ENCODE data around the gene HDAC1.
A peak's percentile ranks its signal among the peaks of the same experiment; 100 is the strongest.
"Not testable (repeated sequence)": the region's sequence is repeated elsewhere in the genome, so short reads cannot be mapped to it uniquely, and the experiment has no call there.

Gene HDAC1

GRCh38 chr1:32291145-32291707 lies 657 bp upstream of the HDAC1 start:
- TF ChIP-seq CTCF (conservative IDR thresholded peaks at IDR 0.05; ENCODE audit: low read depth) = no peak

GRCh38 chr1:32298211-32298610 lies 6.3 kb downstream of the HDAC1 start:
- peak overlapping the region; percentile 59 for H3K27ac ChIP-seq
- DNase-seq (ENCODE audit: low spot score); POLR2A ChIA-PET (ENCODE audit: low non-redundant PET): not testable (repeated sequence)
- CTCF ChIA-PET = interaction anchor here (0.6 kb wide), 1 partner anchor 395 kb away, joined by 3 read pairs; no protein-coding TSS in a partner anchor

More at GRCh38 chr1:32291145-32291707, 657 bp upstream of the HDAC1 start:
- ChIA-PET CTCF (interaction anchor here (0.7 to 1.5 kb wide), 3 partner anchors 50 to 1380 kb away, joined by 3 to 5 read pairs (median 3); no protein-coding TSS in a partner anchor), POLR2A (ENCODE audit: low non-redundant PET) (interaction anchor here (0.6 kb wide), 2 partner anchors 67 to 1562 kb away, joined by 4 to 7 read pairs; no protein-coding TSS in a partner anchor)
- DNase-seq (ENCODE audit: low spot score) = peak; percentile 82
- H3K27ac ChIP-seq = peak overlapping the region; percentile 82

DNA sequence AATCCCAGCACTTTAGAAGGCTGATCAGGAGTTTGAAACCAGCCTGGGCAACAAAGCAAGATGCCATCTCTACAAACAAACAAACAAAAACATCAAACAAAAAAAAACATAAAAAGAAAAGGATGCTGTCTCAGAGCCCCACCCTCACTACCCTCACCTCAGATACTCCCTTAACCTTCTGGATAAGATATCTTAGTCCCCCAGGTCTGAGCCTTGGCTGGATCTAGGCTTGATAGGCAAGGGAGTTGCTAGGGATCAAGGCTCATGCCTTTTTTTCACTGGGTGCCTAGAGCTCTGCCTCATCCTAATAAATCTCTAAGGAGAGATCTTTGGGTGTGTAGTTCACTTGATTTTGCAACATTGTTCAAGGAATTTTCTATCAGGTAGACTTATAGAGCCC lies 7.4 kb downstream of the HDAC1 start:
- ChIA-PET CTCF (no interaction called here), POLR2A (ENCODE audit: low non-redundant PET) (no interaction called here)
- no peak overlapping the region for H3K27ac ChIP-seq
- no peak for DNase-seq (ENCODE audit: low spot score)
- no peak for TF ChIP-seq CTCF (conservative IDR thresholded peaks at IDR 0.05; ENCODE audit: low read depth)

- DNase-seq (ENCODE audit: low spot score) = no peak
- POLR2A ChIA-PET (ENCODE audit: low non-redundant PET) = no interaction called here
- CTCF ChIA-PET = interaction anchor here (0.8 kb wide), 1 partner anchor 21 kb away, joined by 4 read pairs; no protein-coding TSS in a partner anchor
- no peak for TF ChIP-seq CTCF (conservative IDR thresholded peaks at IDR 0.05; ENCODE audit: low read depth)
- H3K27ac ChIP-seq = no peak overlapping the region
Measured at GRCh38 chr1:32303358-32303757, 11.5 kb downstream of the HDAC1 start.

- no peak for DNase-seq (ENCODE audit: low spot score)
- TF ChIP-seq CTCF (conservative IDR thresholded peaks at IDR 0.05; ENCODE audit: low read depth) = no peak
- CTCF ChIA-PET = interaction anchor here (0.6 to 0.8 kb wide), 3 partner anchors 22 to 150 kb away, joined by 3 to 4 read pairs (median 3); no protein-coding TSS in a partner anchor
- H3K27ac ChIP-seq = no peak overlapping the region
- POLR2A ChIA-PET (ENCODE audit: low non-redundant PET) = no interaction called here
Measured at GRCh38 chr1:32303997-32304622, 12.2 kb downstream of the HDAC1 start.

GRCh38 chr1:32305310-32305709 lies 13.4 kb downstream of the HDAC1 start:
- POLR2A ChIA-PET (ENCODE audit: low non-redundant PET) = no interaction called here
- TF ChIP-seq CTCF (conservative IDR thresholded peaks at IDR 0.05; ENCODE audit: low read depth) = no peak
- no peak for DNase-seq (ENCODE audit: low spot score)
- H3K27ac ChIP-seq = no peak overlapping the region
- CTCF ChIA-PET = interaction anchor here (0.7 kb wide), 1 partner anchor 144 kb away, joined by 3 read pairs; no protein-coding TSS in a partner anchor

DNA sequence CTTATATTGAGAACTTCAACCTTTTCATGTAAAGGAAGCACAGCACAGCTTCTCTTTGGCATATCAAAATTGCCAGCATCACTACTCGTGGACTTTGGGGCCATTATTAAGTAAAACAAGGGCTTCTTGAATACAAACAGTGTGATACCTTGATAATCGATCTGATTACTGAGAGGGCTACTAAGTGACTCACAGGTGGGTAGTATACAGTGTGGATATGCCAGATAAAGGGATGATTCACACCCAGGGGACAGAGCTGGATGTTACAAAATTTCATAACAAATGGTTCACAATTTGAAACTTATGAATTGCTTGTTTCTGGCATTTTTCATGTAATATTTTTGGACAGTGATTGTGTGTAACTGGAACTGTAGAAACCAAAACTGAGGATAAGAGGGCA lies 15.4 kb downstream of the HDAC1 start:
- CTCF ChIA-PET = interaction anchor here (1.1 kb wide), 1 partner anchor 9 kb away, joined by 3 read pairs; no protein-coding TSS in a partner anchor
- H3K27ac ChIP-seq = no peak overlapping the region
- POLR2A ChIA-PET (ENCODE audit: low non-redundant PET) = interaction anchor here (0.7 kb wide), 1 partner anchor 96 kb away, joined by 3 read pairs; no protein-coding TSS in a partner anchor

More for the DNA sequence above, 15.4 kb downstream of the HDAC1 start:
- DNase-seq (ENCODE audit: low spot score) = no peak
- TF ChIP-seq CTCF (conservative IDR thresholded peaks at IDR 0.05; ENCODE audit: low read depth) = no peak

Measured in RWPE1 (cell line).